GM06990 (cell line): ENCODE results near the gene CDH12.

Experiments
- DNase-seq: peaks from one replicate; pipeline ENCODE4 v3.0.0-alpha.2; 2011; ENCODE audit not compliant: insufficient read length; ENCODE audit errors: extremely low read depth
- H3K27me3 ChIP-seq: replicated peaks from 2 replicates; pipeline ENCODE4 v1.6.0; 2011; ENCODE audit warnings: low read length; ENCODE audit not compliant: control insufficient read depth, insufficient read depth
- H3K36me3 ChIP-seq: 2 replicates; pipeline ENCODE4 v1.5.1; 2011; ENCODE audit warnings: low read length; ENCODE audit not compliant: control insufficient read depth, insufficient read depth
- H3K4me3 ChIP-seq: replicated peaks from 2 replicates; pipeline ENCODE4 v1.5.1; 2011; ENCODE audit warnings: low read depth, mild to moderate bottlenecking, control low read depth, low read length
- CTCF ChIP-seq: IDR thresholded peaks from 2 replicates; pipeline ENCODE4 v1.5.1; 2011; ENCODE audit warnings: low read length, control low read depth, mild to moderate bottlenecking, inconsistent platforms; ENCODE audit not compliant: insufficient read depth, poor library complexity, severe bottlenecking

The CDH12 gene

GRCh38 chr5:21701317-21701716 is 1151.8 kb downstream of the CDH12 start:
- Histone ChIP-seq H3K4me3 (no peak overlapping the region), H3K36me3 (no peaks in the 10 kb centered on the region), H3K27me3 (no peaks in the 10 kb centered on the region)
- no peak for DNase-seq
- no peak for TF ChIP-seq CTCF
